ENCODE results near the gene TYSND1.

GRCh38 chr10:70093335-70093944, 53.1 kb downstream of the TYSND1 start:
- TF ChIP-seq CTCF (IDR thresholded peaks at IDR 0.05), result no peak
- TF ChIP-seq TCF7L2 (IDR thresholded peaks at IDR 0.05; ENCODE audit: low read depth, low read length), result no peak

Data from Panc1 (cell line).